K562 (cell line): ENCODE data around the gene RHOBTB3. TPM values are rescaled to one million over a fixed set of nuclear protein-coding genes. Genes with fewer than 3 reads are reported as not detected.

Experiments
- ATAC-seq: fragments of 200-7000 bp; cut with Tn5 transposase; 3 replicates; pipeline ENCODE4 v1.9.1; 2020; ENCODE audit warnings: moderate library complexity
- BruUV-seq: library from RNA; stranded (reverse); fragments of 400-500 nt; replicated peaks from 2 replicates; lab custom pipeline; 2021; lab: Mats Ljungman, UMichigan
- CTCF ChIA-PET: fragments of 300-600 bp; formaldehyde crosslinking; extraction: SDS; loops from one replicate; lab custom pipeline; 2021; ENCODE audit warnings: low intra/inter-chr PET ratio; lab: Yijun Ruan, JAX
- POLR2A ChIA-PET: fragments of 300-600, 350-650 bp; sonication (Branson Sonifier 250); formaldehyde crosslinking; extraction: SDS; loops from one replicate; lab custom pipeline; 2021; ENCODE audit warnings: antibody characterized with exemption, inconsistent platforms; lab: Yijun Ruan, JAX
- DNase-seq, 4 experiments: peaks; one replicate each; pipeline versions ENCODE4 v3.0.0 to v3.0.0-alpha.2; 2011 to 2018; ENCODE audit warnings: low spot score in 3 of 4, mixed read lengths in 3 of 4; ENCODE audit errors: extremely low read depth in 1 of 4
- FAIRE-seq: peaks from 2 replicates; lab custom pipeline; 2011; peaks lifted over from hg19 to GRCh38; lab: Jason Lieb, UNC
- H2AFZ ChIP-seq: 2 replicates; pipeline ENCODE4 v1.6.0; 2011; ENCODE audit warnings: low read depth, low read length, control low read depth, inconsistent platforms
- H3K27ac ChIP-seq: fragments of 200-600 bp; 3 replicates; pipeline ENCODE4 v1.8.0; 2011; ENCODE audit warnings: low read depth, mild to moderate bottlenecking, control low read depth, inconsistent platforms, low read length, moderate library complexity, mixed read lengths; ENCODE audit errors: extremely low read depth
- H3K27me3 ChIP-seq, 2 experiments: fragments of 300-600 bp in 1 of 2; 2 replicates in 1 of 2; 3 replicates in 1 of 2; pipeline versions ENCODE4 v1.6.0 to v1.8.0; 2011; ENCODE audit warnings: inconsistent platforms in 2 of 2, low read length in 2 of 2, mild to moderate bottlenecking in 1 of 2, mixed read lengths in 1 of 2, moderate library complexity in 1 of 2; ENCODE audit not compliant: control insufficient read depth in 2 of 2, insufficient read depth in 2 of 2
- H3K36me3 ChIP-seq: fragments of 300-600 bp; 3 replicates; pipeline ENCODE4 v1.8.0; 2011; ENCODE audit warnings: mild to moderate bottlenecking, low read length, inconsistent platforms; ENCODE audit not compliant: control insufficient read depth, insufficient read depth
- H3K4me1 ChIP-seq, 2 experiments: fragments of 200-600 bp in 1 of 2; replicated peaks in 1 of 2; 2 replicates in 1 of 2; 3 replicates in 1 of 2; pipeline versions ENCODE4 v1.5.1 to v1.8.0; 2011; ENCODE audit warnings: inconsistent platforms in 2 of 2, low read length in 2 of 2, mild to moderate bottlenecking in 1 of 2, mixed read lengths in 1 of 2, moderate library complexity in 1 of 2; ENCODE audit not compliant: control insufficient read depth in 2 of 2, insufficient read depth in 2 of 2
- H3K4me2 ChIP-seq: 2 replicates; pipeline ENCODE4 v1.6.1; 2011; ENCODE audit warnings: low read length, control low read depth, inconsistent platforms, mixed read lengths; ENCODE audit not compliant: insufficient read depth
- H3K4me3 ChIP-seq: fragments of 200-600 bp; sonication (generic), shearing (Covaris generic); 2 replicates; pipeline ENCODE4 v1.5.1; 2016; ENCODE audit warnings: control low read depth, inconsistent platforms
- H3K79me2 ChIP-seq: fragments of 200-600 bp; 3 replicates; pipeline ENCODE4 v1.8.0; 2011; ENCODE audit warnings: low read length, inconsistent platforms; ENCODE audit not compliant: control insufficient read depth, insufficient read depth
- H3K9ac ChIP-seq, 2 experiments: 2 replicates each; pipeline versions ENCODE4 v1.6.0 to v1.6.1; 2011; ENCODE audit warnings: low read depth in 2 of 2, low read length in 2 of 2, control low read depth in 1 of 2, inconsistent platforms in 1 of 2, mild to moderate bottlenecking in 1 of 2, mixed read lengths in 1 of 2; ENCODE audit not compliant: insufficient read depth in 1 of 2
- H3K9me1 ChIP-seq: one replicate; pipeline ENCODE4 v1.6.0; 2011; ENCODE audit warnings: inconsistent platforms, mild to moderate bottlenecking, low read length, moderate library complexity; ENCODE audit not compliant: control insufficient read depth, insufficient read depth
- H3K9me3 ChIP-seq: replicated peaks from 2 replicates; pipeline ENCODE4 v1.5.1; 2011; ENCODE audit warnings: low read depth, low read length, inconsistent platforms; ENCODE audit not compliant: control insufficient read depth, insufficient read depth
- H4K20me1 ChIP-seq: replicated peaks from 2 replicates; pipeline ENCODE4 v1.6.1; 2011; ENCODE audit warnings: low read length, inconsistent platforms, mixed read lengths; ENCODE audit not compliant: control insufficient read depth, insufficient read depth
- ARID1B ChIP-seq: fragments of 450-650 bp; IDR thresholded peaks from 2 replicates; pipeline ENCODE4 v1.6.1; 2016; ENCODE audit warnings: antibody characterized with exemption, mild to moderate bottlenecking, inconsistent platforms
- CTCFL ChIP-seq: IDR thresholded peaks from 2 replicates; pipeline ENCODE4 v1.6.1; 2011; ENCODE audit warnings: borderline replicate concordance, low read depth, mild to moderate bottlenecking, moderate library complexity, low read length; ENCODE audit not compliant: insufficient read depth, poor library complexity, severe bottlenecking
- HEY1 ChIP-seq: fragments of 250-450 bp; sonication (Bioruptor Pico); IDR thresholded peaks from 2 replicates; pipeline ENCODE4 v1.5.0; 2020; ENCODE audit warnings: mild to moderate bottlenecking, moderate library complexity, borderline replicate concordance
- KDM1A ChIP-seq, 2 experiments: fragments of 450-650 bp; IDR thresholded peaks; 2 replicates each; pipeline ENCODE4 v1.6.1; 2016; ENCODE audit warnings: mild to moderate bottlenecking in 2 of 2
- MCM7 ChIP-seq, 2 experiments: fragments of 450-650 bp; IDR thresholded peaks; 2 replicates each; pipeline ENCODE4 v1.6.1; 2016 to 2018
- MITF ChIP-seq: IDR thresholded peaks from 2 replicates; pipeline ENCODE4 v1.6.1; 2014; ENCODE audit warnings: antibody characterized with exemption
- RBM15 ChIP-seq: fragments of 200-400 bp; formaldehyde crosslinking; IDR thresholded peaks from 2 replicates; pipeline ENCODE4 v1.6.1; 2018; ENCODE audit warnings: mild to moderate bottlenecking, low read length, moderate library complexity; ENCODE audit not compliant: insufficient read depth
- SMAD1 ChIP-seq: fragments of 150-350 bp; IDR thresholded peaks from 2 replicates; pipeline ENCODE4 v1.6.1; 2014; ENCODE audit warnings: low read length, low read depth; ENCODE audit not compliant: partially characterized antibody
- TCFL5 ChIP-seq: fragments of 250-450 bp; sonication (Bioruptor Pico); conservative IDR thresholded peaks from 2 replicates; pipeline ENCODE4 v1.6.1; 2021; ENCODE audit warnings: mild to moderate bottlenecking, moderate library complexity, matching md5 sums
- VEZF1 ChIP-seq: fragments of 200-800 bp; sonication (Bioruptor generic); IDR thresholded peaks from 2 replicates; pipeline ENCODE4 v1.6.1; 2017; ENCODE audit warnings: missing genetic modification characterization, missing compliant biosample characterization
- WHSC1 ChIP-seq: IDR thresholded peaks from one replicate; pipeline ENCODE4 v1.6.1; 2012; ENCODE audit warnings: low read length, control low read depth, inconsistent platforms
- WGBS: fragments of 100-300 bp; shearing (Covaris generic); methylation state at CpG from one replicate; pipeline ENCODE4 v1.1.6; 2016; ENCODE audit warnings: low coverage, mixed read lengths; ENCODE audit not compliant: insufficient coverage; ENCODE audit errors: missing lambda C conversion rate; 5-methylcytosine and 5-hydroxymethylcytosine counted together
- in situ Hi-C: fragments of 300-500 bp; cut with MboI; formaldehyde crosslinking; loops from 4 replicates; pipeline ENCODE4 v1.15.0; 2018; ENCODE audit warnings: inconsistent platforms, mixed read lengths
- intact Hi-C: fragments of 100-400 bp; cut with micrococcal nuclease; formaldehyde crosslinking; loops from 2 replicates; pipeline ENCODE4 v1.14.2; 2022
- polyA plus RNA-seq, 8 experiments: library from polyadenylated mRNA; depleted of rRNA in 4 of 8; stranded (reverse) in 5 of 8; unstranded in 3 of 8; fragments of >200 nt; fragmentation: Nextera tagmentation in 2 of 8; fragmentation: Illumina TruSeq in 1 of 8; extraction: Ambion mirVana in 2 of 8; extraction: Trizol in 1 of 8; gene quantifications; 2 replicates each; pipeline versions ENCODE4 v1.2.1 to v1.2.3, GENCODE V29; 2011 to 2014; ENCODE audit warnings: inconsistent platforms in 1 of 8, missing spikeins in 1 of 8
- total RNA-seq, 7 experiments: library from RNA; depleted of rRNA in 6 of 7; stranded (reverse); fragments of >200 nt in 6 of 7; fragmentation: Illumina TruSeq in 2 of 7; extraction: Trizol in 2 of 7; gene quantifications; 2 replicates each; pipeline versions ENCODE4 v1.2.1 to v1.2.3, GENCODE V29; 2011 to 2021; ENCODE audit warnings: low replicate concordance in 1 of 7

Gene RHOBTB3
- total and polyA plus RNA-seq, 9 of the 15 experiments (the other 6 are each of a cell fraction or from before 2014, with no cell fraction given) = 39.7 to 143 (median 115) TPM

- TF ChIP-seq MITF (no peak), SMAD1 (no peak), MCM7 (IDR thresholded peaks at IDR 0.05) (no peak), ARID1B (no peak), RBM15 (no peak), TCFL5 (no peak), VEZF1 (CRISPR knock-in tag) (no peak), KDM1A (IDR thresholded peaks at IDR 0.05) (no peak)
Measured at GRCh38 chr5:95835682-95836385, 104.7 kb downstream of the RHOBTB3 start (continued).

GRCh38 chr5:95836544-95836943, 105.4 kb downstream of the RHOBTB3 start:
- Histone ChIP-seq H4K20me1 (no peaks in the 10 kb centered on the region), H3K79me2 (no peaks in the 10 kb centered on the region), H3K9me3 (no peaks in the 10 kb centered on the region), H3K36me3 (no peaks in the 10 kb centered on the region), H3K4me1 (peaks cover 4 to 5% of the 10 kb centered on the region in 2 experiments; a peak in 2 of 5 replicates), H3K27me3 (no peaks in the 10 kb centered on the region), H3K9ac (no peak overlapping the region), H3K4me2 (no peak overlapping the region), H2AFZ (no peak overlapping the region), H3K9me1 (no peaks in the 10 kb centered on the region), H3K27ac (no peak overlapping the region), H3K4me3 (no peak overlapping the region)
- WGBS = 29% methylated on average over 1 of the region's 1 CpG
- no TSS peak for BruUV-seq
- ChIA-PET POLR2A (no interaction called here), CTCF (no interaction called here)
- intact Hi-C loops = no loop called here
- in situ Hi-C loops = loop anchor here (25.0 kb wide), 1 partner anchor 874 kb away; no protein-coding TSS in a partner anchor
- ATAC-seq (no peak), DNase-seq (no peak), FAIRE-seq (no peak)
- TF ChIP-seq HEY1 (CRISPR knock-in tag) = no peak
- TF ChIP-seq WHSC1 = no peak
- no peak for TF ChIP-seq CTCFL
